H1 (cell line): Measurements from ENCODE around the gene ZBTB46. TPM values are rescaled to one million over a fixed set of nuclear protein-coding genes. Genes with fewer than 3 reads are reported as not detected.
A peak's percentile ranks its signal among the peaks of the same experiment; 100 is the strongest.

ENCODE experiments used
- CTCF ChIA-PET: fragments of 300-600 bp; sonication (Branson Sonifier 250); formaldehyde crosslinking; loops from one replicate; lab custom pipeline; 2021; ENCODE audit not compliant: partially characterized antibody; lab: Charles Lee
- POLR2A ChIA-PET: fragments of 300-600 bp; sonication (Branson Sonifier 250); formaldehyde crosslinking; loops from one replicate; lab custom pipeline; 2021; ENCODE audit warnings: inconsistent platforms; ENCODE audit not compliant: partially characterized antibody; lab: Charles Lee
- DNase-seq, 2 experiments: peaks; one replicate each; pipeline versions ENCODE4 v3.0.0 to v3.0.0-alpha.2; 2010 to 2022; ENCODE audit warnings: low spot score in 2 of 2, low read depth in 1 of 2, mixed read lengths in 1 of 2
- FAIRE-seq: peaks from 2 replicates; lab custom pipeline; 2011; peaks lifted over from hg19 to GRCh38; lab: Jason Lieb, UNC
- H2AFZ ChIP-seq: 2 replicates; pipeline ENCODE4 v1.8.1; 2012; ENCODE audit warnings: low read length, inconsistent platforms
- H2AK5ac ChIP-seq: 2 replicates; pipeline ENCODE4 v1.6.1; 2013; ENCODE audit warnings: low read depth, low read length
- H2BK120ac ChIP-seq: replicated peaks from 2 replicates; pipeline ENCODE3; 2013; ENCODE audit warnings: low read depth, low read length, inconsistent platforms
- H2BK12ac ChIP-seq: 2 replicates; pipeline ENCODE4 v1.6.1; 2013; ENCODE audit warnings: low read depth, low read length
- H2BK15ac ChIP-seq: 2 replicates; pipeline ENCODE4 v1.6.1; 2013; ENCODE audit warnings: low read length
- H2BK20ac ChIP-seq: 2 replicates; pipeline ENCODE4 v1.6.1; 2013; ENCODE audit warnings: low read length
- H2BK5ac ChIP-seq: 2 replicates; pipeline ENCODE4 v1.6.1; 2013; ENCODE audit warnings: low read depth, low read length
- H3K14ac ChIP-seq: 2 replicates; pipeline ENCODE4 v1.6.1; 2013; ENCODE audit warnings: inconsistent platforms; ENCODE audit not compliant: insufficient read length
- H3K18ac ChIP-seq: 2 replicates; pipeline ENCODE4 v1.6.1; 2013; ENCODE audit warnings: low read length; ENCODE audit errors: extremely low read depth
- H3K23ac ChIP-seq: 2 replicates; pipeline ENCODE4 v1.6.1; 2013; ENCODE audit warnings: inconsistent platforms; ENCODE audit not compliant: insufficient read length
- H3K23me2 ChIP-seq: 2 replicates; pipeline ENCODE4 v1.6.1; 2013; ENCODE audit warnings: low read depth, low read length
- H3K27ac ChIP-seq: 2 replicates; pipeline ENCODE4 v1.6.1; 2011; ENCODE audit warnings: low read depth, low read length, inconsistent platforms
- H3K27me3 ChIP-seq, 4 experiments: replicated peaks in 1 of 4; 1 replicate in 1 of 4; 2 replicates in 3 of 4; pipeline versions ENCODE4 v1.6.1 to v1.8.1; 2011 to 2013; ENCODE audit warnings: low read length in 3 of 4, mild to moderate bottlenecking in 3 of 4, inconsistent platforms in 2 of 4, mixed read lengths in 2 of 4, moderate library complexity in 1 of 4; ENCODE audit not compliant: control insufficient read depth in 3 of 4, insufficient read depth in 3 of 4; ENCODE audit errors: extremely low read depth in 1 of 4
- H3K36me3 ChIP-seq, 4 experiments: 2 replicates each; pipeline versions ENCODE4 v1.6.1 to v1.8.1; 2011 to 2013; ENCODE audit warnings: mild to moderate bottlenecking in 4 of 4, low read length in 3 of 4, moderate library complexity in 2 of 4, control low read depth in 1 of 4, inconsistent platforms in 1 of 4; ENCODE audit not compliant: insufficient read depth in 4 of 4, control insufficient read depth in 2 of 4
- H3K4ac ChIP-seq: replicated peaks from 2 replicates; pipeline ENCODE3; 2013; ENCODE audit warnings: low read length, low read depth, mixed read lengths, inconsistent platforms; ENCODE audit not compliant: insufficient read length
- H3K4me1 ChIP-seq, 4 experiments: replicated peaks in 1 of 4; 1 replicate in 1 of 4; 2 replicates in 3 of 4; pipeline versions ENCODE4 v1.6.1 to v1.8.1; 2011 to 2013; ENCODE audit warnings: low read length in 3 of 4, inconsistent platforms in 2 of 4, mixed read lengths in 1 of 4; ENCODE audit not compliant: insufficient read depth in 4 of 4, control insufficient read depth in 3 of 4
- H3K4me2 ChIP-seq, 2 experiments: 2 replicates each; pipeline versions ENCODE4 v1.6.1 to v1.8.1; 2011 to 2013; ENCODE audit warnings: low read depth in 2 of 2, low read length in 2 of 2, control low read depth in 1 of 2, inconsistent platforms in 1 of 2, mild to moderate bottlenecking in 1 of 2; ENCODE audit not compliant: insufficient read depth in 1 of 2
- H3K4me3 ChIP-seq, 4 experiments: fragments of 200-600, 300-600 bp in 1 of 4; sonication (generic), shearing (Covaris generic), sonication (Bioruptor Twin) in 1 of 4; 2 replicates each; pipeline versions ENCODE4 v1.5.1 to v1.8.1; 2011 to 2016; ENCODE audit warnings: low read length in 4 of 4, low read depth in 3 of 4, control low read depth in 2 of 4, inconsistent platforms in 2 of 4, mild to moderate bottlenecking in 2 of 4, mixed read lengths in 1 of 4, moderate library complexity in 1 of 4; ENCODE audit not compliant: insufficient read depth in 2 of 4; ENCODE audit errors: extremely low read depth in 1 of 4
- H3K56ac ChIP-seq: replicated peaks from 2 replicates; pipeline ENCODE3; 2013; ENCODE audit warnings: low read depth, mild to moderate bottlenecking, mixed read lengths, low read length, inconsistent platforms; ENCODE audit not compliant: insufficient read length
- H3K79me1 ChIP-seq: 2 replicates; pipeline ENCODE4 v1.6.1; 2013; ENCODE audit warnings: low read depth, low read length, control low read depth
- H3K79me2 ChIP-seq, 2 experiments: 2 replicates each; pipeline versions ENCODE4 v1.6.1 to v1.8.1; 2012 to 2013; ENCODE audit warnings: low read length in 2 of 2, mild to moderate bottlenecking in 2 of 2, inconsistent platforms in 1 of 2; ENCODE audit not compliant: insufficient read depth in 2 of 2, control insufficient read depth in 1 of 2
- H3K9ac ChIP-seq, 4 experiments: replicated peaks in 1 of 4; 1 replicate in 1 of 4; 2 replicates in 3 of 4; pipeline versions ENCODE4 v1.6.1 to v1.8.1; 2011 to 2013; ENCODE audit warnings: low read depth in 3 of 4, low read length in 3 of 4, control low read depth in 2 of 4, mild to moderate bottlenecking in 2 of 4, moderate library complexity in 2 of 4, inconsistent platforms in 1 of 4; ENCODE audit errors: extremely low read depth in 1 of 4
- H3K9me3 ChIP-seq, 2 experiments: 2 replicates each; pipeline versions ENCODE4 v1.6.1 to v1.8.1; 2012 to 2013; ENCODE audit warnings: mild to moderate bottlenecking in 2 of 2, moderate library complexity in 2 of 2, control low read depth in 1 of 2, inconsistent platforms in 1 of 2, low read depth in 1 of 2, low read length in 1 of 2, mixed read lengths in 1 of 2; ENCODE audit not compliant: insufficient read depth in 2 of 2
- H4K20me1 ChIP-seq, 2 experiments: replicated peaks in 1 of 2; 2 replicates each; pipeline versions ENCODE3 to v1.8.1; 2011 to 2013; ENCODE audit warnings: inconsistent platforms in 2 of 2, low read length in 2 of 2, mild to moderate bottlenecking in 1 of 2; ENCODE audit not compliant: insufficient read depth in 2 of 2, control insufficient read depth in 1 of 2
- H4K5ac ChIP-seq: 2 replicates; pipeline ENCODE4 v1.6.1; 2013; ENCODE audit warnings: low read length, low read depth, mixed read lengths, inconsistent platforms; ENCODE audit not compliant: insufficient read length
- H4K8ac ChIP-seq: 2 replicates; pipeline ENCODE4 v1.8.0; 2013; ENCODE audit warnings: mild to moderate bottlenecking, moderate library complexity, low read length, inconsistent platforms; ENCODE audit not compliant: insufficient read depth; ENCODE audit errors: extremely low read depth
- H4K91ac ChIP-seq: replicated peaks from 2 replicates; pipeline ENCODE3; 2013; ENCODE audit warnings: low read length, mixed read lengths, inconsistent platforms; ENCODE audit not compliant: insufficient read length
- SP2 ChIP-seq: IDR thresholded peaks from 2 replicates; pipeline ENCODE4 v1.6.1; 2012; ENCODE audit warnings: mild to moderate bottlenecking, low read length, inconsistent platforms
- WGBS, 2 experiments: shearing (Covaris generic) in 1 of 2; methylation state at CpG; one replicate each; pipeline versions ENCODE4 v1.1.6 to v1.1.7; 2013 to 2015; ENCODE audit warnings: low lambda C conversion rate in 2 of 2, mixed read lengths in 2 of 2, inconsistent platforms in 1 of 2, low coverage in 1 of 2, missing lambda C conversion rate in 1 of 2; ENCODE audit not compliant: insufficient replicate concordance in 2 of 2, insufficient coverage in 1 of 2, insufficient read length in 1 of 2; ENCODE audit errors: extremely low coverage in 1 of 2, missing lambda C conversion rate in 1 of 2; 5-methylcytosine and 5-hydroxymethylcytosine counted together
- polyA plus RNA-seq, 7 experiments: library from polyadenylated mRNA; depleted of rRNA in 3 of 7; stranded (reverse) in 5 of 7; unstranded in 2 of 7; fragments of >200 nt in 5 of 7; fragments of 200-250 nt in 2 of 7; gene quantifications; 1 replicate in 5 of 7; 2 replicates in 1 of 7; 4 replicates in 1 of 7; pipeline versions ENCODE4 v1.2.1 to v1.2.3, GENCODE V29; 2011 to 2013; ENCODE audit warnings: missing spikeins in 2 of 7, mixed read lengths in 2 of 7
- total RNA-seq: library from RNA; stranded (reverse); fragmentation: NEBNext Ultra II Directional; extraction: Animal tissue kit (Norgen Biotek cat#: 25700); gene quantifications from 2 replicates; pipeline ENCODE4 v1.2.1, GENCODE V29; 2021

Gene ZBTB46
- total and polyA plus RNA-seq, 2 of the 8 experiments (the other 6 are each of a cell fraction or from before 2014, with no cell fraction given): 6.4 to 22.4 TPM

DNA sequence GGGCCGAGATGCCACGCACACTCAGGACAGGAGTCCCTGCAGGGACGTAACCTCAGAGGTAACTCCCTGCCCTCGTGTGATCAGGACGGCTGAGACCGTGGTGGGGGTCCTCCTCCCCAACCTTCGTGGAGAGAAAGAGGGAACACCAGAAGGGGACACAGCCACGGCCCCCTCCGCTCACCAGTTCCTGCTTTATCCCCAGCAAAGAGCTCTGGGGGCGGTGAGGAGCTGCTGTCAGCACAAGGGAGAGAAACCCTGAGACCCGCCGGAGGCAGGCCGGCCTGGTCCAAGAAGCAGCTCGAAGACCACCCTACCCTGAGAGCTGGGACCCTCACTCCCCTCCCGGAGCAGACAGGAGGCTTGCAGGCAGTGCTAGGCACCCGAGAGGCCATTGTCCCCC lies 47.1 kb downstream of the ZBTB46 start:
- Histone ChIP-seq H3K27ac (no peak overlapping the region), H4K5ac (no peak overlapping the region)

More for the DNA sequence above, 47.1 kb downstream of the ZBTB46 start:
- Histone ChIP-seq H3K23me2 (no peaks in the 10 kb centered on the region), H2BK5ac (no peak overlapping the region), H3K4ac (no peak overlapping the region), H3K36me3 (no peaks in the 10 kb centered on the region; a peak in 1 of 8 replicates), H3K79me1 (peaks cover 5% of the 10 kb centered on the region; the same call in 1 of the 2 replicates), H2AK5ac (no peak overlapping the region), H2AFZ (no peak overlapping the region), H4K8ac (peak overlapping the region; percentile 68), H2BK15ac (no peak overlapping the region), H2BK120ac (no peak overlapping the region), H3K23ac (no peak overlapping the region), H3K9ac (no peak overlapping the region), H3K4me2 (no peak overlapping the region), H3K14ac (no peak overlapping the region), H3K18ac (no peak overlapping the region), H3K9me3 (no peaks in the 10 kb centered on the region), H3K4me1 (no peaks in the 10 kb centered on the region), H2BK12ac (no peak overlapping the region), H3K27me3 (no peaks in the 10 kb centered on the region), H4K91ac (no peak overlapping the region), H3K56ac (no peak overlapping the region), H3K79me2 (peaks cover 0 to 7% of the 10 kb centered on the region in 2 experiments; a peak in 1 of 4 replicates), H3K4me3 (no peak overlapping the region), H4K20me1 (peaks cover 0 to 4% of the 10 kb centered on the region in 2 experiments), H2BK20ac (no peak overlapping the region)
- ChIA-PET CTCF (interaction anchor here (0.6 to 15.2 kb wide), 12 partner anchors 8 to 79 kb away, joined by 3 to 191 read pairs (median 6); partner anchors contain the start of genes ABHD16B, ARFRP1 and ZGPAT), POLR2A (interaction anchor here (0.6 to 1.7 kb wide), 6 partner anchors 8 to 81 kb away, joined by 3 to 6 read pairs (median 3); partner anchors contain the start of gene TPD52L2)
- DNase-seq: no peak
- WGBS, 2 experiments: 92% methylated on average over 10 of the region's 16 CpGs; no CpG with 5 or more reads in 1 of the 2 experiments
- no peak for FAIRE-seq
- TF ChIP-seq SP2: no peak
